ENCODE data around the gene ASCL1.

GRCh38 chr12:102939670-102940222, 17.7 kb upstream of the ASCL1 start:
- TF ChIP-seq POLR2A (IDR thresholded peaks at IDR 0.05): no peak
- no peak for TF ChIP-seq POLR2AphosphoS5 (IDR thresholded peaks at IDR 0.05)
- TF ChIP-seq CTCF (IDR thresholded peaks at IDR 0.05): no peak

All from stomach (tissue), 4 donors.